Activated naive CD4-positive, alpha-beta T cell treated with anti-CD3 and anti-CD28 coated beads, Interleukin-2, amount 50 U/mL, for 72 hours (primary cell): ENCODE data around the gene ERG. TPM values are rescaled to one million over a fixed set of nuclear protein-coding genes. Genes with fewer than 3 reads are reported as not detected.

ENCODE experiments used
- ATAC-seq, 2 donors: fragments of 150-1000 bp; cut with Tn5 transposase; 2 replicates each; pipeline ENCODE4 v1.10.0; 2021; ENCODE audit warnings: mild to moderate bottlenecking in 2 of 2, moderate library complexity in 2 of 2
- DNase-seq, 2 donors: peaks; one replicate each; pipeline ENCODE4 v3.0.0; 2021 to 2022; ENCODE audit warnings: low spot score in 2 of 2
- H3K27ac Mint-ChIP-seq, 2 donors: one replicate each; pipeline ENCODE4 v1.8.0; 2022; ENCODE audit warnings: mild to moderate bottlenecking in 2 of 2, mixed read lengths in 2 of 2
- H3K36me3 Mint-ChIP-seq, 2 donors: one replicate each; pipeline ENCODE4 v1.8.0; 2022; ENCODE audit warnings: mixed read lengths in 2 of 2
- H3K9me3 Mint-ChIP-seq, 2 donors: one replicate each; pipeline ENCODE4 v1.8.0; 2022; ENCODE audit warnings: mixed read lengths in 2 of 2
- total RNA-seq, 2 donors: library from RNA; stranded (reverse); gene quantifications; one replicate each; pipeline ENCODE4 v1.2.3, GENCODE V29; 2022

The ERG gene
- total RNA-seq, 2 donors from 2014 or later, result not detected

- DNase-seq, result no peak
- H3K9me3 Mint-ChIP-seq, result no peaks in the 10 kb centered on the region
- no peak overlapping the region for H3K27ac Mint-ChIP-seq
- ATAC-seq, result no peak
- no peaks in the 10 kb centered on the region for H3K36me3 Mint-ChIP-seq
Observed at GRCh38 chr21:38487901-38488639, 10.2 kb downstream of the ERG start.

- no peak overlapping the region for H3K27ac Mint-ChIP-seq
- ATAC-seq, result no peak
- no peaks in the 10 kb centered on the region for H3K9me3 Mint-ChIP-seq
- no peaks in the 10 kb centered on the region for H3K36me3 Mint-ChIP-seq
- no peak for DNase-seq
Observed at GRCh38 chr21:38486706-38487105, 11.6 kb downstream of the ERG start.

- Mint-ChIP-seq H3K9me3 (no peaks in the 10 kb centered on the region), H3K36me3 (no peaks in the 10 kb centered on the region), H3K27ac (no peak overlapping the region)
- ATAC-seq, result no peak
- DNase-seq, result no peak
Observed at GRCh38 chr21:38486221-38486620, 12.1 kb downstream of the ERG start.

- ATAC-seq (no peak), DNase-seq (no peak)
- Mint-ChIP-seq H3K9me3 (no peaks in the 10 kb centered on the region), H3K27ac (no peak overlapping the region), H3K36me3 (peaks cover 0 to 5% of the 10 kb centered on the region in 2 donors)
Observed at GRCh38 chr21:38479641-38480525, 18.4 kb downstream of the ERG start.

GRCh38 chr21:38478782-38479181 is 19.5 kb downstream of the ERG start:
- no peaks in the 10 kb centered on the region for H3K9me3 Mint-ChIP-seq
- ATAC-seq, result peak; percentile 41 to 82
- H3K36me3 Mint-ChIP-seq, result peaks cover 0 to 5% of the 10 kb centered on the region in 2 donors
- no peak for DNase-seq
- H3K27ac Mint-ChIP-seq, result no peak overlapping the region

GRCh38 chr21:38477226-38477625 is 21.1 kb downstream of the ERG start:
- Mint-ChIP-seq H3K36me3 (peaks cover 0 to 5% of the 10 kb centered on the region in 2 donors), H3K9me3 (no peaks in the 10 kb centered on the region), H3K27ac (no peak overlapping the region)
- no peak for ATAC-seq
- no peak for DNase-seq

GRCh38 chr21:38476385-38476784 is 21.9 kb downstream of the ERG start:
- peak overlapping the region in 1 of 2 donors; percentile 29 for H3K27ac Mint-ChIP-seq
- ATAC-seq (no peak), DNase-seq (no peak)
- peaks cover 0 to 5% of the 10 kb centered on the region in 2 donors for H3K36me3 Mint-ChIP-seq
- H3K9me3 Mint-ChIP-seq, result no peaks in the 10 kb centered on the region

- no peak overlapping the region for H3K27ac Mint-ChIP-seq
- no peaks in the 10 kb centered on the region for H3K9me3 Mint-ChIP-seq
- DNase-seq, result no peak
- H3K36me3 Mint-ChIP-seq, result peaks cover 0 to 5% of the 10 kb centered on the region in 2 donors
- no peak for ATAC-seq
Observed at GRCh38 chr21:38475519-38475918, 22.8 kb downstream of the ERG start.

GRCh38 chr21:38474796-38475195 is 23.5 kb downstream of the ERG start:
- Mint-ChIP-seq H3K27ac (no peak overlapping the region), H3K9me3 (no peaks in the 10 kb centered on the region), H3K36me3 (peaks cover 0 to 5% of the 10 kb centered on the region in 2 donors)
- ATAC-seq (no peak), DNase-seq (no peak)

- Mint-ChIP-seq H3K36me3 (peaks cover 0 to 5% of the 10 kb centered on the region in 2 donors), H3K27ac (no peak overlapping the region), H3K9me3 (no peaks in the 10 kb centered on the region)
- ATAC-seq, result no peak
- no peak for DNase-seq
Observed at GRCh38 chr21:38474124-38474523, 24.2 kb downstream of the ERG start.

GRCh38 chr21:38472412-38473108 is 25.7 kb downstream of the ERG start:
- no peak overlapping the region for H3K27ac Mint-ChIP-seq
- DNase-seq (no peak), ATAC-seq (no peak)
- H3K9me3 Mint-ChIP-seq, result no peaks in the 10 kb centered on the region
- peaks cover 0 to 5% of the 10 kb centered on the region in 2 donors for H3K36me3 Mint-ChIP-seq

GRCh38 chr21:38471766-38472165 is 26.5 kb downstream of the ERG start:
- no peaks in the 10 kb centered on the region for H3K36me3 Mint-ChIP-seq
- H3K27ac Mint-ChIP-seq, result no peak overlapping the region
- DNase-seq, result no peak
- ATAC-seq, result no peak
- no peaks in the 10 kb centered on the region for H3K9me3 Mint-ChIP-seq

GRCh38 chr21:38470755-38471154 is 27.5 kb downstream of the ERG start:
- no peaks in the 10 kb centered on the region for H3K9me3 Mint-ChIP-seq
- ATAC-seq (no peak), DNase-seq (no peak)
- H3K27ac Mint-ChIP-seq, result no peak overlapping the region
- no peaks in the 10 kb centered on the region for H3K36me3 Mint-ChIP-seq

GRCh38 chr21:38469642-38470041 is 28.6 kb downstream of the ERG start:
- no peaks in the 10 kb centered on the region for H3K36me3 Mint-ChIP-seq
- H3K9me3 Mint-ChIP-seq, result no peaks in the 10 kb centered on the region
- H3K27ac Mint-ChIP-seq, result no peak overlapping the region
- ATAC-seq (no peak), DNase-seq (no peak)

- no peaks in the 10 kb centered on the region for H3K9me3 Mint-ChIP-seq
- H3K27ac Mint-ChIP-seq, result no peak overlapping the region
- DNase-seq, result no peak
- ATAC-seq, result no peak
- H3K36me3 Mint-ChIP-seq, result no peaks in the 10 kb centered on the region
Observed at GRCh38 chr21:38468989-38469388, 29.3 kb downstream of the ERG start.

- H3K27ac Mint-ChIP-seq, result no peak overlapping the region
- no peaks in the 10 kb centered on the region for H3K36me3 Mint-ChIP-seq
- no peaks in the 10 kb centered on the region for H3K9me3 Mint-ChIP-seq
- DNase-seq, result no peak
- ATAC-seq, result no peak
Observed at GRCh38 chr21:38467911-38468310, 30.4 kb downstream of the ERG start.

- Mint-ChIP-seq H3K27ac (no peak overlapping the region), H3K9me3 (no peaks in the 10 kb centered on the region), H3K36me3 (no peaks in the 10 kb centered on the region)
- DNase-seq, result no peak
- ATAC-seq, result no peak
Observed at GRCh38 chr21:38467374-38467773, 30.9 kb downstream of the ERG start.
